ENCODE measurements around the gene C1orf232.
A peak's percentile ranks its signal among the peaks of the same experiment; 100 is the strongest.

C1orf232 gene

GRCh38 chr1:26168410-26169197 is at the start of gene C1orf232:
Gene C1orf232, minus strand, starts transcription at chr1:26168963. Its CDS starts 464 bp downstream, at chr1:26168499.
- no peak for DNase-seq (ENCODE audit: low read depth)

DNA sequence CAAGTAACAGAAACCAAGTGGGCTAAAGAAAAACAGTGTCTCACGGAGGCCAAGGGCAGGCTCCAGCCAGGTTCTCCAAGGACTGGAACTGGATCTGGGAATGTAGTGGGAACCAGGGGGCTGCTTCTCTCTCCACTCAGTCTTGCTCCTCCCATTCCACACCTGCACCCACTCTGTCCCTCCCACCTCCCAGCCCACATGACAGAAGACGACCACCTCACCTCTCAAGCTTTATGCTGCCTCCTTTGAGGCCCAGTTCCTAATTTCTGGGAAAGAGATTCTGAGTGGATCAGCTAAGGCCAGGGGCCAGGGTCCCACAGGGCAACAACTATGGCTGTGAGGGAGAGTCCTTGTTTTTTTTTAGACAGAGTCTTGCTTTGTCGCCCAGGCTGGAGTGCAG is 46.5 kb upstream of the C1orf232 start:
- no peak for DNase-seq (ENCODE audit: low read depth)

DNA sequence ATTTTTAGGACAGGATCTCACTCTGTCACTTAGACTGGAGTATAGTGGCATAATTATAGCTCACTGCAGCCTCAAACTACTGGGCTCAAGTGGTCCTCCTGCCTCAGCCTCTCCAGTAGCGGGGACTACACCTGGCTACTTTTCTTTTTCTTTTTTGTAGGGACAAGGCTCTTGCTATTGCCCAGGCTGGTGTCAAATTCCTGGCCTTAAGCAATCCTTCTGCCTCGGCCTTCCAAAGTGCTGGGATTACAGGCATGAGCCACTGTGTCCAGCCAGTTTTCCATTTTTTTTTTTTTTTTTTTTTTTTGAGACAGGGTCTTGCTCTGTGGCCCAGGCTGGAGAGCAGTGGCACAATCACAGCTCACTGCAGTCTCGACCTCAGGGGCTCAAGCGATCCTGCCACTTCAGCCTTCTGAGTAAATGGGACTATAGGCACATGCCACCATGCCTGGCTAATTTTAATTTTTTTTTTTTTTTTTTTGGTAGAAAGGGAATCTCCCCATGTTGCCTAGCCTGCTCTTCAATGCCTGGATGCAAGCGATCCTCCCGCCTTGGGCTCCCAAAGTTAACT is 44.7 kb upstream of the C1orf232 start:
- no peak for DNase-seq (ENCODE audit: low read depth)

DNA sequence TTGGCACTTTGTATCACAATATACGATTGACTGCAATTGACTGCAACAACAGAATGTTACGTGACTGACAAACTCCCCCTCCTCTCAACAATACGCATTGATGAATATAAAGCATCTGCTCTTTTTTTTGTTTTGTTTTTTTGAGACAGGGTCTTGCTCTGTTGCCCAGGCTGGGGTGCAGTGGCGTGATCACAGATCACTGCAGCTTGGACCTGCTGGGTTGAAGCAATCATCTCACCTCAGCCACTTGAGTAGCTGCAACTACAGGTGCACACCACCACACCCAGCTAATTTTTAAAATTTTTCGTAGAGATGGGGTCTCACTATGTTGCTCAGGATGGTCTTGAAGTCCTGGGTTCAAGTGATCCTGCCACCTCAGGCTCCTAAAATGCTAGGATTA is 44.0 kb upstream of the C1orf232 start:
- no peak for DNase-seq (ENCODE audit: low read depth)

DNA sequence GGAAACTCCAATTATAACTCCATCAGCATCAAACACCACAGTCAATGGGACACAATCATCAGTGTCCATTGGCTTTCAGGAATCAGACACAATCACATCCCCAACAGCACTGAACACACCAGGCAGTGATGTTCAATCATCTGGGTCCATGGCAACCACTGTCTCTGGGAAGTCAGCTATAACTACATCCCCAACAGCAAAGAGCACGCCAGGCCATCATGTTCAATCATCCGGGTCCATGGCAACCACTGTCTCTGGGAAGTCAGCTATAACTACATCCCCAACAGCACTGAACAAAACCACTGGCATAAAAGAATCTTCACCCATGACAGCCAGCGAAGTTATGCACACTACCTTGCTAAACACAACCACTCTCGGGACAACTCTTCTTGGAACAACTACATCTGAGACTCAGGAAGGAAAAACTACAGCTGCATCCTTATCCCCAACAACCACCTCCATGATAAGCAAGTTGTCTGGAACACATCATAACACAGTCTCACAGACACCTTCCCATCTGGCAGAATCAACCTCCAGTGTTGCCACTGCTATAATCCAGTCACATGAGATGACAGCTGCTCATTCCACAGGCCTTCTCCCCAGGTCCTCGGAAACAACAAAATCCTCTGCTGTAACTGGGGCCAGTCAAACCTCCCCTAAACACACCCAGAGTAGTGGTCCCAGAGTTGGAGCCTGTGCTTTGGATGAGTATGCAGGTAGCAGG is 41.5 kb upstream of the C1orf232 start:
- no peak for DNase-seq (ENCODE audit: low read depth)

DNA sequence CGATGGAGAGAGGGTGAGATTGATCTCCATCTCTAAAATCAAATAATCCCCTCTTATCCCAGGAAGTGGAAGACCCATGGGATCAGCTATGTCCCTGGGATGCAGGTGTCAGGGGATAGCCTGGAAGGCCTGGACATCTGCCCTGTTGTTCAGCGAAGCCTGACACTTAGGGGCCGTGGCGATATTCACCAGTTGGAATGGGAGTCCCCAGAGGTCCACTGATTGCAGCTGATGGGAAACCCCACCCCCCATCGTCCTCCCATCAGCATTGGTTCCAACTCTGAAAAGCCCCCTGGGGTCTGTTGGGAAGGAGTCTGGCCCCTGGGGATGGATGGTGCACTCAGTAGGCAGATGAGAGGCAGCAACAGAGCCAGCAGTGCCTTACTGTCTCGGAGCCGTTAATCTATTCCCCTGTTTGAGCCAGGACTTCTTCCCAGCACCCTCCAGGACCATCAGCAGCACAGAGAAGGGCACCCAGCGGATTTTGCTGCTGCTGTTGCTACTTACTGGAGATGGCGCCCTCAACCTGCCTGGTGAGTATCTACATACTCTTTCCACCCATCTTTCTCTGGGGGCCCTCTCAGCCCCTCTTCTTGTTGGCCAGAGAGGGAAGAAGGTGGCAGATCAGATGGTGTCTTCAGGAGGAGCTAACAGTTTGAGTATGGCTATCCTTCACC is 35.0 kb upstream of the C1orf232 start:
- DNase-seq (ENCODE audit: low read depth) = no peak

DNA sequence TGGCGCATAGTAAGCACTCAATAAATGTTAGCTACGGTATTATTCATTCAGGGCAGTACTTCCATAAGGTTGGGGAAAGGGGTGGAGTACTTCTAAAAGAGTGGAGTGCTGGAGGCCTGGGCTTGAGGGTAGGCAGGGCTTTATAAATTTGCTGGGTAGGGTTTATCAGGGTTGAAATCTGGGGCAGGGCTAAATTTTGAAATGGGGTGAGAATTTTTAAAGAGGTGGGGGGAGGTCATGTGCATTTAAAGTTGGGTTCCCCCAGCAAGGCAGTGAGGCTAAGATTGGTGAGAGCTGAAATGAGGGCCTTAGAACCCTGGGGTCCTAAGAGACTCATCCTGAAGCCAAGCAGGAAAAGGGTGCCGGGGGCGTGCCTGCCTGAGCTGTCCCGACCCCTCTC is 31.6 kb upstream of the C1orf232 start:
- no peak for DNase-seq (ENCODE audit: low read depth)

GRCh38 chr1:26197813-26198212 is 29.1 kb upstream of the C1orf232 start:
- no peak for DNase-seq (ENCODE audit: low read depth)

GRCh38 chr1:26197301-26197700 is 28.5 kb upstream of the C1orf232 start:
- DNase-seq (ENCODE audit: low read depth) = no peak

DNA sequence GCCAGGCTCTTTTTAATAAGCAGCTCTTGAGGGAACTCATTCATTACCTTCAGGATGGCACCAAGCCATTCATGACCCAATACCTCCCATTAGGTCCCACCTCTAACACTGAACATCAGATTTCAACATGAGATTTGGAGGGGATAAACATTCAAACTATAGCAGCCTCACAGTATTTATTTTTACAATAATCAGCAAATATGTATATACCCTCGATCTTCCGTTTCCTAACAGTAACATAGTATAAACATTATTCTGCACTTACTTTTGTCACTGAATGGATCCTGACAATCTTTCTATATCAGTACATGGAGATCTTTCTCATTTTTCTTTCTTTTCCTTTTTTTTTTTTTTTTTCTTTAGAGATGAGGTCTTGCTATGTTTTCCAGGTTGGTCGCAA is 27.0 kb upstream of the C1orf232 start:
- DNase-seq (ENCODE audit: low read depth) = no peak

DNA sequence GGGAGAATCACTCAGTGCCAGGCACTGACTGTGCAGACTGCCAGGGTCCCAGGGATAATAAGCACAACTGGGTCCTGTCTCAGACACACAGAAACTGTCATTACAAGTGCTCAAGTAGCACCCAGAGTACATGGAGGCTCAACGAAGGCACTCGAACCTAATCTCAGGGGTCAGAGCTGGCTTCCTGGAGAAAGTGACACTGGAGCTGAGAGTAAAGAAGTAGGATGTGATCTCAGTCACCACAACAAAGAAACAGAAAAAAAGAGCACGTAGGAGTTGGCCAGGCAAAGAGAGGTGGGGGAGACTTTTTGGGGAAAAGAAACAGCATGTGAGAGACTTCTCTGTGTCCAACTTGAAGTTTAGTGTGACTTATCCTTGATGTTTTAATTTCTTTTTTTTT is 23.0 kb upstream of the C1orf232 start:
- no peak for DNase-seq (ENCODE audit: low read depth)

DNA sequence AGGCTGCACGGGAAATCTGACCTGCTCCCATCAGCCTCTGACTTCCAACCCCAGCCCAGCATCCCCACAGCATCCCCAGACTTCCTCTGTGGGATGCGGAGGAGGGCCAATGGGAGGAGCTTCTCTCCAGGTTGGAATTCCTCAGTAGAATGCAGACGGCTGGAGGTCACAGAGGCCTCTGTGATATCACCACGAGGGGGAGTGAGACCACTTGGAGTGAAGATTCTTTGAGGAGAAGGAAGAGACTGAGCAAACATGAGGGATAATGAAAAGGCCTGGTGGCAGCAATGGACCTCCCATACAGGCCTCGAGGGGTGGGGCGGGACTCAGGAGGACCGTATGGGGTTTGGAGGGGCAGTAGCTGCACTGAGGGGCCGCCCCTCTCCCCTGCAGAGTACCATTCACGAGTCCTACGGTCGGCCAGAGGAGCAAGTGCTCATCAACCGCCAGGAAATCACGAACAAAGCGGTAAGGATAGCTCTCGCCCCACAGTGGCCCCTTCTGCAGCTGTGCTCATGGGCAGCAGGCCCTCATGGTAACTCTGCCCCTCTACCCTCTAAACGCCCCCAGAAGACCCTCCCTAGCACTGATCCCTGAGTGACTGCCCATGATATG is 21.7 kb upstream of the C1orf232 start, which contains the start of gene CATSPER4:
Gene CATSPER4 (plus strand): TSS at position 230 of the 615 bp plus-strand sequence. CDS start 26 bp downstream, at position 256.
- peak; percentile 38 for DNase-seq (ENCODE audit: low read depth)

DNA sequence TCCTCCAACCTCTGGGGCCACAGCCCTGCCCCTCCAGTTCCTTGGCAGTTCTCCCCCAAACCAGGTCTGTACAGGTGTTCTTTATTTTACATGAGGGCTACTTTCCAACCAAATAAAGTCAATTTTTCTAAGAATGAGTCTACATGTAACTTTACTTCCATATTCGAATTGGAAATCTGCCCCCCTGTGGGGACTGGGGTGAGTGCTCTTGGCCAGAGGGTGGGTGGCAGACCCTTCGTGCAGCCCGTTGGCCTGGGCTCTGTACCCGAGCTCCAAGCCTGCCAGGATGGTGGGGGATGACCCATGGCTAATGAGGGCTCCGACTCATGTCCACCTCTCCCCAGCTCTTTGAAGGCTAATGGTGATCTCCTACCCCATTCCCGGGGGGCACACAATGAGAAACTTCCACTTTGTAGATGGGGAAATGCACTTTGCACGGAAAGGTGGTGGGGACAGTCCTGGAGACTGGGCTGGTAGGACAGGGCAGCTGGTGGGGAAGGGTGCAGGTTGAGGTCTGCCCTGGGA is 21.1 kb upstream of the C1orf232 start:
- DNase-seq (ENCODE audit: low read depth) = no peak

GRCh38 chr1:26189331-26189730 is 20.6 kb upstream of the C1orf232 start:
- no peak for DNase-seq (ENCODE audit: low read depth)

DNA sequence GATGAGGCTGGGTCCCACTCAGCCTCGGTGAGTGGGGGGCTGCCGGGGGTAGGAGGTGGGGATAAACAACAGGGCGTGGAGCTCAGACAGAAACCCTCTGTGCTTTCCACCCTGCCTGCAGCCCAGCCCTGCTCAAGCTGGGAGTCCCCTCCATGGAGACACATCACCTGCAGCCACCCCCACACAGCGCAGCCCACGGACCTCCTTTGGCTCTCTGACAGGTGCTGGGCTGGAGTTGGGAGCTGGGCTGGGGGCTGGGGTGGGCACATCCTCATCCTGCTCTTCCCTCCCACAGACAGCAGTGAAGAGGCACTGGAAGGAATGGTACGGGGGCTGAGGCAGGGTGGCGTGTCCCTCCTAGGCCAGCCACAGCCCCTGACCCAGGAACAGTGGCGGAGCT is 19.7 kb upstream of the C1orf232 start:
- no peak for DNase-seq (ENCODE audit: low read depth)

DNA sequence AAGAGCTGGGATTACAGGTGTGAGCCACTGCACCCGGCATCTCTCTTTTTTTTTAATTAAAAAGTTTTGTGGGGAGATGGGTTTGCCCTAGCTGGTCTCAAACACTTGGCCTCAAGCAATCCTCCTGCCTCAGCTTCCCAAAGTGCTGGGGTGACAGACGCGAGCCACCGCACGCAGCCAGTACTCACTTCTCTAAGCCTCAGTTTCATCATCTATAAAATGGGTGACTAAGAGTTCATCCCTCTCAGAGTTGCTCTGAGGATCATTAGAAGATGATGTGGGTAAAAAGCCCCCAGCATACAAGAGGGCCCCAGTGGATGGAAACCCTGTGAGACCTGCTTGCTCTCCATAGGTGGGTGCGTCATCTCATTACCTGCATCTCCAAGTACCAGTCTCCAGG is 19.1 kb upstream of the C1orf232 start:
- DNase-seq (ENCODE audit: low read depth) = no peak

- no peak for DNase-seq (ENCODE audit: low read depth)
Measured at GRCh38 chr1:26184883-26185282, 16.1 kb upstream of the C1orf232 start.

- DNase-seq (ENCODE audit: low read depth) = no peak
Measured at GRCh38 chr1:26184086-26184485, 15.3 kb upstream of the C1orf232 start.

- no peak for DNase-seq (ENCODE audit: low read depth)
Measured at GRCh38 chr1:26182383-26182696, 13.6 kb upstream of the C1orf232 start.

DNA sequence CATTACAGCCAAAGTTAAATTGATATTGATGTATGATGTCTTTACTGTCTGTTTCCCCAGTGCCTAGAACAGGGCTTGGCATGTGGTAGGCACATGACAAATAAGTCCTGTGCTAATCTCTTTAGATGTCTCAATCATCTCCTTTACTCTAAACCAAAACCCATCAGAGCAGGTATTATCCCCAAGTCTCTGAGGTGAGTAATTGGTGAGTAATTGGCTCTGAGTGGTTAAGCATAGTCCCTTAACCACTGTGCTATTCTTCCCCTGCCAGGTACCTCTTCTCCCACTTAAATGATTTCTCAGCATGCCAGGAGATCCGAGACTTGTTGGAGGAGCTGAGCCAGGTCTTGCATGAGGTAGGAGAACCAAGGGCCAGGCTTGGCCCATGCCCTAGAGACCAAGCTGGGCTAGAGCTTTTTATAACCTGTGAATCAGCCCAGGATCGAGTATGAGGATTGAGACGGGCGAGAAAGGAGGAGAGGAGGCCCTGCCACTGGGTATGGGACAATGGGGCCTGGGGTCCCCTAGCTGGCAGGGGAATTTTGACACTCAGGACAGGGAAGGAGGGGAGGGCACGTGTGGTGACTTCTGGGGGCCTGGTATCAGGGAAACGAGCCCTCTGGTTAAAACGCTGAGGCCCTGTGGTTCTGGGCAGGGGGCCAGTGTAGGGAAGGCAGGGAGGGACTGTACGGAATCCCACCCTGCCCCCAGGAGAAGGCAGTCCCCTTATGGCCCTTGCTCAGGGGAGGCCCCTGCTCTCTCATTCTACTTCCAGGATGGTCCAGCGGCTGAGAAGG is 13.0 kb upstream of the C1orf232 start:
- no peak for DNase-seq (ENCODE audit: low read depth)

DNA sequence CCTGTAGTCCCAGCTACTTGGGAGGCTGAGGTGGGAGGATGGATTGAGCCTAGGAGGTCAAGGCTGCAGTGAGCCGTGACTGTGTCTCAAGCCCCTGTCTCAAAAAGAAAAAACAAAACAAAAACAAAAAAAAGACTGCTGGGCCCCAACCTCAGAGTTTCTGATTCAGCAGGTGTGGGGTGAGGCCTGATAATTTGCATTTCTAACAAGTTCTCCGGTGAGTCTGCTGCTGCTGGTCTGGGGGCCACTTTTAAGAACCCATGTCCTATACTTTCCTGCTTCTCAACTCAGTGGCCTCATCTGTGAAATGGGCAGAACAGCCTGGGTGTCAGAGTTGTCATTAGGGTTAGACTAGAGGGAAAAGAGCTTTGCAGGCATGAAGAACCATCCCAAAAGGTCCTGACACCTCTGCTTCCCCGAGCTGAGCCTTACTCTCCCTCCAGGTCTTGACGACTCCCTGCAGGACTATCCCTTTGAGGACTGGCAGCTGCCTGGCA is 11.3 kb upstream of the C1orf232 start:
- no peak for DNase-seq (ENCODE audit: low read depth)

Measured in EH (cell line).